Measurements from ENCODE around the gene PLXNB3. TPM values are rescaled to one million over a fixed set of nuclear protein-coding genes. Genes with fewer than 3 reads are reported as not detected.

The PLXNB3 gene
- total and polyA plus RNA-seq, 2 of the 13 experiments (the other 11 are each of a cell fraction or from before 2014, with no cell fraction given), result 3.0 to 6.9 TPM

DNA sequence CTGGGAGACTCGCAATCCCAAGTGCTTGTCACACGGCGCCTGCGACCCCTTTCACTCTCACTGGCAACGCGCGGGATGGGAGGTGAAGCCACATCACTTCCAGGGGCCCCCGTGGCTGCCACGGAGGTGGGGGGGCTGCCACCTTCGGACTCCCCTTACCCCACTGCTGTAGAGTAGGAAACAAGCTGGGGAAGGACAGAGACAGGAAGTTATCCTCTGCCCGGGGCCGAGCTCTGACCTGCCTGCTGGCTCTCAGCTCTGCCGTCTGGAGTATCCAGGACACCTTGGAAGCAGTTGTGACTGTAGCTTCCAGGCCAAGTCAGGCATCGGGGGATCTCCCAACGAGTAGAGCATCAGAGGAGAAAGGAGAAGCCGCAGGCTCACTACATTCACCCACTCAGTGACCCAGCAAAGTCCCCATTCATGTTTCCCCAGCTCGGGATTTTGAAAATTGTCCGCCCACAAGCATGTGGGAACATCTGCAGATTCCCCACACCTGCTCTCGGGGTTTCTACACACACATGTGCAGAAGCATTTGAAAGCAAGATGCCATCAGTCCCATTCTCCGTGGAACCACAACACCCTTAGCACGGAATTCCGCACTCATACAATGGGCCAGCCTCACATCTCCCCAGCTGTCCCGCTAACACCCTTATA is 55.5 kb downstream of the PLXNB3 start:
- BruUV-seq (replicated peaks), result no TSS peak
- intact Hi-C loops (cut with micrococcal nuclease; ENCODE audit: unreplicated experiment) (no loop called here), in situ Hi-C loops (cut with HindIII; ENCODE audit: extremely low pct_ligation_motif_present, low pct_unique_long_range_greater_than_20kb) (no loop called here)
- Histone ChIP-seq H3K4me3 (replicated peaks in 1 of 3; ENCODE audit: insufficient read depth in 1 of 3, low read depth in 2 of 3, low read length in 3 of 3) (peak overlapping the region in 2 of 3 experiments; percentile 31 to 55; a peak in 2 of 6 replicates), H3K4me1 (ENCODE audit: insufficient read depth, low read length) (0 out of 2 replicates have a peak, but pooled peaks cover 6% of the 10 kb centered on the region), H4K20me1 (ENCODE audit: insufficient read depth, low read length) (no peaks in the 10 kb centered on the region), H2AFZ (ENCODE audit: low read length) (no peak overlapping the region), H3K27me3 (ENCODE audit: control insufficient read depth in 1 of 2, insufficient read depth in 2 of 2, low read length in 2 of 2) (peaks cover 4 to 29% of the 10 kb centered on the region in 2 experiments; a peak in 4 of 5 replicates), H3K9ac (ENCODE audit: insufficient read depth, low read depth, low read length) (no peak overlapping the region), H3K4me2 (ENCODE audit: low read depth, low read length) (peak overlapping the region; percentile 62), H3K9me3 (ENCODE audit: low read length) (no peaks in the 10 kb centered on the region), H3K79me2 (ENCODE audit: insufficient read depth, low read length) (no peaks in the 10 kb centered on the region), H3K36me3 (replicated peaks in 1 of 2; ENCODE audit: control insufficient read depth in 1 of 2, insufficient read depth in 2 of 2, low read length in 2 of 2) (no peaks in the 10 kb centered on the region), H3K27ac (ENCODE audit: extremely low read length, insufficient read depth, low read length) (no peak overlapping the region)
- TF ChIP-seq ZNF841 (CRISPR knock-in tag; IDR thresholded peaks at IDR 0.05; ENCODE audit: borderline replicate concordance) (no peak), GABPB1 (CRISPR knock-in tag; IDR thresholded peaks at IDR 0.05) (0 out of 2 replicates have a peak, but pooled peaks have one; percentile 3)
- 30% methylated on average over 2 of the region's 23 CpGs for WGBS (ENCODE audit: low lambda C conversion rate)
- ATAC-seq, result peak; percentile 44
- CTCF ChIA-PET (ENCODE audit: low intra/inter-chr PET ratio, low total read pairs), result no interaction called here
- POLR2A ChIA-PET, result no interaction called here
- no peak for FAIRE-seq
- DNase-seq (ENCODE audit: low spot score), result no peak

DNA sequence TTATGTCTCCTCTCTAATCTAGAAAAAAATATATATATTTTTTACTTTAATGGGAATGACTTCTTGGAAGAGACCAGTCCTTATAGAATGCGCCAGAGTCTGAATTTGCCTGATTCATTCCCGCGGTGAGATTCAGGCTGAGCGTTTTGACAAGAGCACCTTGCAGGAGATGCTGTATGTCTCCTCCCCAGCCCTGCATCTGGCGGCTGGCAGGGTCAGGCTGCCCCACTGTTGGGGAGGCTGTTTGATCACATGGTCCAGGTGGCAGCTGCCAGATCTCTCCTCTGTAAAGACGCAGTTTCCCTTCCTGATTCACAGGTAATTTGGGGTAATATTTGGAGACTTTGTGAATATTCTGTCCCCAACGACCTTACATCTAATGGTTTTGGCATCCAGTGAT is 56.6 kb downstream of the PLXNB3 start:
- Histone ChIP-seq H3K36me3 (replicated peaks in 1 of 2; ENCODE audit: control insufficient read depth in 1 of 2, insufficient read depth in 2 of 2, low read length in 2 of 2) (no peaks in the 10 kb centered on the region), H3K79me2 (ENCODE audit: insufficient read depth, low read length) (no peaks in the 10 kb centered on the region), H3K9me3 (ENCODE audit: low read length) (no peaks in the 10 kb centered on the region), H3K4me3 (replicated peaks in 1 of 3; ENCODE audit: insufficient read depth in 1 of 3, low read depth in 2 of 3, low read length in 3 of 3) (no peak overlapping the region), H3K9ac (ENCODE audit: insufficient read depth, low read depth, low read length) (no peak overlapping the region), H3K27me3 (ENCODE audit: control insufficient read depth in 1 of 2, insufficient read depth in 2 of 2, low read length in 2 of 2) (peaks cover 4 to 36% of the 10 kb centered on the region in 2 experiments; a peak in 4 of 5 replicates), H3K4me1 (ENCODE audit: insufficient read depth, low read length) (0 out of 2 replicates have a peak, but pooled peaks cover 6% of the 10 kb centered on the region), H3K4me2 (ENCODE audit: low read depth, low read length) (no peak overlapping the region), H4K20me1 (ENCODE audit: insufficient read depth, low read length) (no peaks in the 10 kb centered on the region), H2AFZ (ENCODE audit: low read length) (no peak overlapping the region), H3K27ac (ENCODE audit: extremely low read length, insufficient read depth, low read length) (no peak overlapping the region)
- 49% methylated on average over 4 of the region's 7 CpGs for WGBS (ENCODE audit: low lambda C conversion rate)
- no peak for ATAC-seq
- BruUV-seq (replicated peaks), result no TSS peak
- intact Hi-C loops (cut with micrococcal nuclease; ENCODE audit: unreplicated experiment), result no loop called here
- in situ Hi-C loops (cut with HindIII; ENCODE audit: extremely low pct_ligation_motif_present, low pct_unique_long_range_greater_than_20kb), result no loop called here
- DNase-seq (ENCODE audit: low spot score), result no peak
- POLR2A ChIA-PET, result no interaction called here
- TF ChIP-seq HDAC2 (CRISPR knock-in tag; IDR thresholded peaks at IDR 0.05), result no peak
- TF ChIP-seq, protein P1, sequence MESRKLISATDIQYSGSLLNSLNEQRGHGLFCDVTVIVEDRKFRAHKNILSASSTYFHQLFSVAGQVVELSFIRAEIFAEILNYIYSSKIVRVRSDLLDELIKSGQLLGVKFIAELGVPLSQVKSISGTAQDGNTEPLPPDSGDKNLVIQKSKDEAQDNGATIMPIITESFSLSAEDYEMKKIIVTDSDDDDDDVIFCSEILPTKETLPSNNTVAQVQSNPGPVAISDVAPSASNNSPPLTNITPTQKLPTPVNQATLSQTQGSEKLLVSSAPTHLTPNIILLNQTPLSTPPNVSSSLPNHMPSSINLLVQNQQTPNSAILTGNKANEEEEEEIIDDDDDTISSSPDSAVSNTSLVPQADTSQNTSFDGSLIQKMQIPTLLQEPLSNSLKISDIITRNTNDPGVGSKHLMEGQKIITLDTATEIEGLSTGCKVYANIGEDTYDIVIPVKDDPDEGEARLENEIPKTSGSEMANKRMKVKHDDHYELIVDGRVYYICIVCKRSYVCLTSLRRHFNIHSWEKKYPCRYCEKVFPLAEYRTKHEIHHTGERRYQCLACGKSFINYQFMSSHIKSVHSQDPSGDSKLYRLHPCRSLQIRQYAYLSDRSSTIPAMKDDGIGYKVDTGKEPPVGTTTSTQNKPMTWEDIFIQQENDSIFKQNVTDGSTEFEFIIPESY (CRISPR knock-in tag; IDR thresholded peaks at IDR 0.05), result no peak
- no peak for TF ChIP-seq ATF1 (CRISPR knock-in tag; IDR thresholded peaks at IDR 0.05)
- TF ChIP-seq, protein P2, sequence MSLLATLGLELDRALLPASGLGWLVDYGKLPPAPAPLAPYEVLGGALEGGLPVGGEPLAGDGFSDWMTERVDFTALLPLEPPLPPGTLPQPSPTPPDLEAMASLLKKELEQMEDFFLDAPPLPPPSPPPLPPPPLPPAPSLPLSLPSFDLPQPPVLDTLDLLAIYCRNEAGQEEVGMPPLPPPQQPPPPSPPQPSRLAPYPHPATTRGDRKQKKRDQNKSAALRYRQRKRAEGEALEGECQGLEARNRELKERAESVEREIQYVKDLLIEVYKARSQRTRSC (CRISPR knock-in tag; IDR thresholded peaks at IDR 0.05; ENCODE audit: low read depth), result no peak
- no peak for TF ChIP-seq DNMT1 (CRISPR knock-in tag; IDR thresholded peaks at IDR 0.05)
- no peak for TF ChIP-seq ZFY (CRISPR knock-in tag; IDR thresholded peaks at IDR 0.05)
- TF ChIP-seq ZSCAN22 (CRISPR knock-in tag; IDR thresholded peaks at IDR 0.05), result no peak
- TF ChIP-seq BRD4 (CRISPR knock-in tag; IDR thresholded peaks at IDR 0.05), result no peak
- TF ChIP-seq FOXA3 (CRISPR knock-in tag; IDR thresholded peaks at IDR 0.05), result no peak
- TF ChIP-seq ZKSCAN8 (CRISPR knock-in tag; IDR thresholded peaks at IDR 0.05; ENCODE audit: borderline replicate concordance), result no peak
- TF ChIP-seq CCAR2 (optimal IDR thresholded peaks at IDR 0.05; ENCODE audit: low read depth, low read length), result no peak
- TF ChIP-seq KLF11 (CRISPR knock-in tag; IDR thresholded peaks at IDR 0.05), result no peak
- TF ChIP-seq, protein P3, sequence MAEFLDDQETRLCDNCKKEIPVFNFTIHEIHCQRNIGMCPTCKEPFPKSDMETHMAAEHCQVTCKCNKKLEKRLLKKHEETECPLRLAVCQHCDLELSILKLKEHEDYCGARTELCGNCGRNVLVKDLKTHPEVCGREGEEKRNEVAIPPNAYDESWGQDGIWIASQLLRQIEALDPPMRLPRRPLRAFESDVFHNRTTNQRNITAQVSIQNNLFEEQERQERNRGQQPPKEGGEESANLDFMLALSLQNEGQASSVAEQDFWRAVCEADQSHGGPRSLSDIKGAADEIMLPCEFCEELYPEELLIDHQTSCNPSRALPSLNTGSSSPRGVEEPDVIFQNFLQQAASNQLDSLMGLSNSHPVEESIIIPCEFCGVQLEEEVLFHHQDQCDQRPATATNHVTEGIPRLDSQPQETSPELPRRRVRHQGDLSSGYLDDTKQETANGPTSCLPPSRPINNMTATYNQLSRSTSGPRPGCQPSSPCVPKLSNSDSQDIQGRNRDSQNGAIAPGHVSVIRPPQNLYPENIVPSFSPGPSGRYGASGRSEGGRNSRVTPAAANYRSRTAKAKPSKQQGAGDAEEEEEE (CRISPR knock-in tag; IDR thresholded peaks at IDR 0.05; ENCODE audit: borderline replicate concordance), result no peak
- no peak for FAIRE-seq
- CTCF ChIA-PET (ENCODE audit: low intra/inter-chr PET ratio, low total read pairs), result no interaction called here

Data from HepG2 (cell line).